SJSA1 (cell line): Measurements from ENCODE around the gene GATA3. TPM values are rescaled to one million over a fixed set of nuclear protein-coding genes. Genes with fewer than 3 reads are reported as not detected.

ENCODE experiments used
- DNase-seq, 2 experiments: peaks; one replicate each; pipeline ENCODE4 v3.0.0-alpha.2; 2015 to 2020; ENCODE audit warnings: low spot score in 2 of 2, low read depth in 1 of 2
- H3K27ac ChIP-seq: fragments of 250-450 bp; sonication (Bioruptor Pico); 2 replicates; pipeline ENCODE4 v1.5.1; 2020; ENCODE audit warnings: mild to moderate bottlenecking, moderate library complexity
- H3K27me3 ChIP-seq: fragments of 250-450 bp; sonication (Bioruptor Pico); replicated peaks from 2 replicates; pipeline ENCODE4 v1.5.1; 2020; ENCODE audit warnings: mild to moderate bottlenecking, moderate library complexity
- H3K36me3 ChIP-seq: fragments of 250-450 bp; sonication (Bioruptor Pico); 2 replicates; pipeline ENCODE4 v1.5.1; 2020; ENCODE audit warnings: mild to moderate bottlenecking
- H3K4me1 ChIP-seq: fragments of 250-450 bp; sonication (Bioruptor Pico); replicated peaks from 2 replicates; pipeline ENCODE4 v1.6.1; 2021; ENCODE audit warnings: mild to moderate bottlenecking
- H3K4me3 ChIP-seq: fragments of 250-450 bp; sonication (Bioruptor Pico); 2 replicates; pipeline ENCODE4 v1.5.1; 2020; ENCODE audit warnings: mild to moderate bottlenecking
- H3K9me3 ChIP-seq: fragments of 250-450 bp; sonication (Bioruptor Pico); replicated peaks from 2 replicates; pipeline ENCODE4 v1.5.1; 2020; ENCODE audit warnings: mild to moderate bottlenecking
- total RNA-seq: library from RNA; depleted of rRNA; stranded (reverse); fragments of >200 nt; shearing (Covaris generic); gene quantifications from 2 replicates; pipeline ENCODE4 v1.2.3, GENCODE V29; 2014

The GATA3 gene
- total RNA-seq, 1 experiment from 2014 or later: not detected

DNA sequence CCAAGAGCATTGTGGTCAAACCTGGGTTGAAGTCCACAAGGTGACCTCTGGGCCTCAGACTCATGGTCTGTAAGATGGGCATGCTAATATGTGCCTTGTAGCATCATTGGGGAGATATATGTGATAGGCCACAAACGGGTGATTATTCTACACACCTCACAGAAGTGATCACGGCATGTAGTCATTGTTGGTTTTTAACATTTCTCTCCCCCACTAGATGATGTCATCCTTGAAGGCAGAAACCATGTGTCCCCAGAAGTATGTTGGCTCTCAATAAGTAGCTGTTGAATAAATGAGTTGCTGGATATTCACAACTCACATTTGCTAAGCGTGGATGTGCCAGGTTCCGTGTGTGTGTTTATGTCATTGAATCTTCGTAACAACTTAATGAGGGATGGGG is 42.4 kb downstream of the GATA3 start:
- H3K4me1 ChIP-seq: no peaks in the 10 kb centered on the region
- H3K9me3 ChIP-seq: no peaks in the 10 kb centered on the region
- no peak overlapping the region for H3K27ac ChIP-seq
- DNase-seq: no peak
- no peak overlapping the region for H3K4me3 ChIP-seq
- no peaks in the 10 kb centered on the region for H3K27me3 ChIP-seq
- no peaks in the 10 kb centered on the region for H3K36me3 ChIP-seq

GRCh38 chr10:8100366-8100765 is 45.9 kb downstream of the GATA3 start:
- Histone ChIP-seq H3K36me3 (no peaks in the 10 kb centered on the region), H3K27me3 (0 out of 2 replicates have a peak, but pooled peaks cover 5% of the 10 kb centered on the region), H3K4me3 (no peak overlapping the region), H3K27ac (no peak overlapping the region), H3K9me3 (no peaks in the 10 kb centered on the region), H3K4me1 (no peaks in the 10 kb centered on the region)
- DNase-seq: no peak

DNA sequence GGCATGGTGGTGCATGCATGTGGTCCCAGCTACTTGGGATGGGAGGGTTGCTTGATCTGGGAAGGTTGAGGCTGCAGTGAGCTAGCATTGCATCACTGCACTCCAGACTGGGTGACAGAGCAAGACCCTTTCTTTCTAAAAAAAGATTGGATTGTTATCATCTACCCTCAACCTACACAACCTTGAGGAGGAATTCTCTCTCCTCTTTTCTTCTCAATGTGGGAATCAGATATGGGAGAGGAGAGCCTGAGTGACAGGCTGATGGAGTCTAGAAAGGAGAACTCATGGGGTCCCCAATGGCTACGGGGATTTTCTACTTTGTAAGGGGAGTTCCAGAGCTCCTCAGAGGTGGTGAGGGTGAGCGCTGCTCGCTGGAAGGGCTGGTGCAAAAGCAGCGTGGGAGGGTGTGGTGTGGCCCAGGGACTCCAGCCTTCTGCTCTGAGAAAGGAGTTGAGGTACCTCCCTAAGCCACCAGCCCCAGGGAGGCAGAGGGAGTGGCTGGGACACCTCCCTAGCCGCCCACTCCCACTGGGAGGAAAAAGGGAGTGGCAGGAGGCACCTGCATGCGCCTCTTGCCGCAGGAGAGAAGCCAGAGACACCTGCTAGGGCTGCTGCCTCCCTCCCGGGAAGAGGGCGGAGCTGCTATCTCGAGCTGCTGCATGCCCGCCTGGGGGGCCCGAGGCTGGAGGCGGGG is 48.4 kb downstream of the GATA3 start:
- H3K9me3 ChIP-seq: no peaks in the 10 kb centered on the region

GRCh38 chr10:8103543-8103942 is 49.1 kb downstream of the GATA3 start:
- no peak overlapping the region for H3K4me3 ChIP-seq
- 0 out of 2 replicates have a peak, but pooled peaks cover 5% of the 10 kb centered on the region for H3K27me3 ChIP-seq
- H3K36me3 ChIP-seq: no peaks in the 10 kb centered on the region
- DNase-seq: no peak
- no peak overlapping the region for H3K27ac ChIP-seq
- no peaks in the 10 kb centered on the region for H3K4me1 ChIP-seq
- H3K9me3 ChIP-seq: no peaks in the 10 kb centered on the region

More for the DNA sequence above, 48.4 kb downstream of the GATA3 start:
- H3K36me3 ChIP-seq: no peaks in the 10 kb centered on the region
- no peaks in the 10 kb centered on the region for H3K4me1 ChIP-seq
- no peak overlapping the region for H3K27ac ChIP-seq
- 0 out of 2 replicates have a peak, but pooled peaks cover 5% of the 10 kb centered on the region for H3K27me3 ChIP-seq
- DNase-seq: no peak
- H3K4me3 ChIP-seq: no peak overlapping the region

GRCh38 chr10:8104005-8104404 is 49.5 kb downstream of the GATA3 start:
- no peaks in the 10 kb centered on the region for H3K9me3 ChIP-seq
- H3K27ac ChIP-seq: no peak overlapping the region
- no peaks in the 10 kb centered on the region for H3K36me3 ChIP-seq
- DNase-seq: no peak
- no peaks in the 10 kb centered on the region for H3K4me1 ChIP-seq
- H3K4me3 ChIP-seq: no peak overlapping the region
- 0 out of 2 replicates have a peak, but pooled peaks cover 5% of the 10 kb centered on the region for H3K27me3 ChIP-seq

DNA sequence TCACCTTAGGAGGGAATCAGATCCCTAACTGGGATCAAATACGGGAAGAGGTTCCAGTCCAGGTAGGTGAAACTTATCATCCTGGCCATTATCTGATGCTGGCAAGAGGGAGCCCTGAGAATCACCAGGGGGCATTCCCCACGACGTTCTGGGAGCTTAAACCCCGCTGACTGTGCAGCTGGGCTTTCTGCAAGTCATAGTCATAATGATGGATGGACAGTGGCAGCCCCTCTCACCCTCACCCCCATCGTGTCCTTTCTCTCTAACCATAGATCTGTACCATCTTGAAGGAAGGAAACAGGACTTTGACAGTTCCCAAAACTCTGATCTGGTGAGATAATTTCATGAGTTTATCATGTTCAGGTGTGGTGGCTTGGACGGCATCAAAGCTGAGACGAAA is 50.2 kb downstream of the GATA3 start:
- H3K36me3 ChIP-seq: no peaks in the 10 kb centered on the region
- 0 out of 2 replicates have a peak, but pooled peaks cover 5% of the 10 kb centered on the region for H3K27me3 ChIP-seq
- H3K9me3 ChIP-seq: no peaks in the 10 kb centered on the region

GRCh38 chr10:8105932-8106331 is 51.4 kb downstream of the GATA3 start:
- Histone ChIP-seq H3K4me1 (no peaks in the 10 kb centered on the region), H3K9me3 (no peaks in the 10 kb centered on the region), H3K4me3 (no peak overlapping the region), H3K27me3 (0 out of 2 replicates have a peak, but pooled peaks cover 5% of the 10 kb centered on the region), H3K27ac (no peak overlapping the region), H3K36me3 (no peaks in the 10 kb centered on the region)
- DNase-seq: no peak

More for the DNA sequence above, 50.2 kb downstream of the GATA3 start:
- Histone ChIP-seq H3K27ac (no peak overlapping the region), H3K4me1 (no peaks in the 10 kb centered on the region), H3K4me3 (no peak overlapping the region)
- no peak for DNase-seq

DNA sequence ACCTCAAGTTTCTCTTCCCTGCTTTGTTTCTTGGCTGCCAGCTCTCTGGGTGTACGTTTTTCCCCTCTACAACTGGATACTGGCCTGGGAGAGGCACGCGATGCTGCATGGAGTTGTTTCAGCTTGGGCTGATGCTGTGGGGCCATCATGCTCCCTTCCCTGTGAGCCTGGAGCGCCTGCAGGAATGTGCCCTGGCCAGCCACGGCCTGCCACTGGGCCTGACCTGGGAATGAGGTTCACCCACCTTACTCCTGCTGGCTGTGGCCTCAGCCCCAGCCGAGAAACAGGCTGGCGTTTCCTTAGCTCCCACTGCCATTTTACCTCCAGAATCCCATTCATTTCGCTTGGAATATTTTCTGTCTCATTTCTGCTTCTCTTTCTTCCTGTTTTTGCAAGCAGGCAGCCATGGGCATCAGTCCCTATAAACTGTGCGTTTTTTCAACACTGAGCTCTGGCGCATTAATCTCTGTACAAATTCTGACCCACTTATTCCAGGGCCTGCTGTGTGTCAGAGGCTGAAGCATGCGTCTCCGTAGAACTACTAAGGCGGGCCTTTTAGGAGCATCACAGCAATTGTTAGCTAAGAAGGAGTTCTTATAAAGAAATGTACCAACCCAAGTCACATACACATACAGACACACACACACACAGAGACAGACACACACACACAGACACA is 57.9 kb downstream of the GATA3 start:
- Histone ChIP-seq H3K36me3 (no peaks in the 10 kb centered on the region), H3K4me1 (no peaks in the 10 kb centered on the region), H3K27me3 (no peaks in the 10 kb centered on the region), H3K27ac (no peak overlapping the region), H3K9me3 (no peaks in the 10 kb centered on the region), H3K4me3 (no peak overlapping the region)
- no peak for DNase-seq

GRCh38 chr10:8112942-8113442 is 58.5 kb downstream of the GATA3 start:
- no peaks in the 10 kb centered on the region for H3K36me3 ChIP-seq
- no peaks in the 10 kb centered on the region for H3K27me3 ChIP-seq
- H3K4me3 ChIP-seq: no peak overlapping the region
- no peak overlapping the region for H3K27ac ChIP-seq
- no peaks in the 10 kb centered on the region for H3K9me3 ChIP-seq
- no peak for DNase-seq
- no peaks in the 10 kb centered on the region for H3K4me1 ChIP-seq

- no peak overlapping the region for H3K4me3 ChIP-seq
- no peak overlapping the region for H3K27ac ChIP-seq
- no peaks in the 10 kb centered on the region for H3K27me3 ChIP-seq
- no peaks in the 10 kb centered on the region for H3K4me1 ChIP-seq
- no peak for DNase-seq
- H3K36me3 ChIP-seq: no peaks in the 10 kb centered on the region
- H3K9me3 ChIP-seq: no peaks in the 10 kb centered on the region
These were observed 59.1 kb downstream of the GATA3 start for GRCh38 chr10:8113616-8114015.

GRCh38 chr10:8114741-8115617 is 60.5 kb downstream of the GATA3 start:
- H3K27me3 ChIP-seq: no peaks in the 10 kb centered on the region
- H3K27ac ChIP-seq: no peak overlapping the region
- no peaks in the 10 kb centered on the region for H3K36me3 ChIP-seq
- H3K4me1 ChIP-seq: no peaks in the 10 kb centered on the region
- DNase-seq: no peak
- H3K9me3 ChIP-seq: no peaks in the 10 kb centered on the region
- H3K4me3 ChIP-seq: no peak overlapping the region

GRCh38 chr10:8115618-8115980 is 61.1 kb downstream of the GATA3 start:
- Histone ChIP-seq H3K27ac (no peak overlapping the region), H3K4me1 (no peaks in the 10 kb centered on the region), H3K36me3 (no peaks in the 10 kb centered on the region), H3K4me3 (no peak overlapping the region), H3K9me3 (no peaks in the 10 kb centered on the region), H3K27me3 (no peaks in the 10 kb centered on the region)
- no peak for DNase-seq

GRCh38 chr10:8116474-8116873 is 62.0 kb downstream of the GATA3 start:
- no peak for DNase-seq
- Histone ChIP-seq H3K9me3 (no peaks in the 10 kb centered on the region), H3K27me3 (no peaks in the 10 kb centered on the region), H3K4me3 (no peak overlapping the region), H3K27ac (no peak overlapping the region), H3K4me1 (no peaks in the 10 kb centered on the region), H3K36me3 (no peaks in the 10 kb centered on the region)
